HAP-1 (cell line): ENCODE data around the gene MEF2C.

Source experiments
- DNase-seq, 2 experiments: peaks; one replicate each; pipeline ENCODE4 v3.0.0-alpha.2; 2016 to 2020; ENCODE audit warnings: low spot score in 2 of 2
- H3K27me3 ChIP-seq: fragments of 250-450 bp; sonication (Bioruptor Pico); 2 replicates; pipeline ENCODE4 v1.5.1; 2020; ENCODE audit warnings: low read depth, mild to moderate bottlenecking, moderate library complexity
- H3K36me3 ChIP-seq: fragments of 250-450 bp; sonication (Bioruptor Pico); replicated peaks from 2 replicates; pipeline ENCODE4 v1.5.1; 2020; ENCODE audit warnings: mild to moderate bottlenecking
- H3K4me1 ChIP-seq: fragments of 250-450 bp; sonication (Bioruptor Pico); 2 replicates; pipeline ENCODE4 v1.5.1; 2020; ENCODE audit warnings: mild to moderate bottlenecking
- H3K4me3 ChIP-seq: fragments of 250-450 bp; sonication (Bioruptor Pico); 2 replicates; pipeline ENCODE4 v1.5.1; 2020; ENCODE audit warnings: mild to moderate bottlenecking, moderate library complexity
- H3K9me3 ChIP-seq: fragments of 250-450 bp; sonication (Bioruptor Pico); 2 replicates; pipeline ENCODE4 v1.5.1; 2020; ENCODE audit warnings: mild to moderate bottlenecking, moderate library complexity
- in situ Hi-C: fragments of 300-500 bp; cut with MboI; formaldehyde crosslinking; loops from 3 replicates; pipeline ENCODE4 v1.14.3; 2020; ENCODE audit warnings: low sequenced_read_pairs, inconsistent platforms, mixed read lengths

The MEF2C gene

DNA sequence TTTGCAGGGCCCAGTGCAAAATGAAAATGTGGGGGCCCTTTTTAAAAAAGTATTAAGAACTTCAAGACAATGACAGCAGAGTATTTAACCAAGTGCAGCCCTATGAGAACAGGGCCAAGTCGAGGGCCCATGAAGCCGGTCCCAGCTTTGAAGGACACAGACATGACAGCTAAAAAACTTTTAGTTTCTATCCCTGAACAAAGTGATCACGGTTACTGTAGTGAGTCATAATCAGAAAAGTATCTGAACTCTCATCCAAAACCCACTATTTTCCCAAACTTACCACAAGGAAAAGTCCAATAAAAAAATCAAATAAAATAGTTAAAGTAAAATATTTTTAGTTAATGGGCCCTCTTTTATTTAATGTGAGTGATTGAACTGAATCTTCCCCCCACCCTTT is 126.0 kb downstream of the MEF2C start:
- no peak for DNase-seq
- H3K4me1 ChIP-seq: no peaks in the 10 kb centered on the region
- in situ Hi-C loops: no loop called here
- peaks cover 5% of the 10 kb centered on the region for H3K36me3 ChIP-seq
- no peaks in the 10 kb centered on the region for H3K27me3 ChIP-seq
- no peaks in the 10 kb centered on the region for H3K9me3 ChIP-seq
- no peak overlapping the region for H3K4me3 ChIP-seq

DNA sequence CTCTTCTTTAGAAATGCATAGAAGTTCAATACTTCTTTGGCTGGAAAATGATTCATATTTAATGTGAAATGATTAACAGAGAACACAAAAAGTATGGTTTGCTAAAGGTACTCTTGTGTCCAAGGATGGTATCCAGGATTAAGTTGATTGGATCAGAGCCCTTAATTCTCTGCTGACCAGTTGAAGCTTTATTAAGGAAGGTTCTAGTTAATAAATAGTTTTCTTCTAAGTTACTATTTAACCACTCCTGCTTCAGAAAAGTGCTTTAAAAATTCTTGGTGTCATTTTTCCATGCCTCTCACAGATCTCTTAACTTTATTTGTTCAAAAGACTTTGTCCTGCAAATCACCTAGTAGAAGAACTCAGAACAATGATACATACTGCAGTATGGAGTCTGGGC is 134.3 kb downstream of the MEF2C start:
- no peaks in the 10 kb centered on the region for H3K27me3 ChIP-seq
- H3K4me3 ChIP-seq: no peak overlapping the region
- in situ Hi-C loops: loop anchor here (25.0 kb wide), 1 partner anchor 964 kb away; no protein-coding TSS in a partner anchor
- peaks cover 1% of the 10 kb centered on the region; the same call in 1 of the 2 replicates for H3K4me1 ChIP-seq
- peaks cover 9% of the 10 kb centered on the region for H3K36me3 ChIP-seq
- H3K9me3 ChIP-seq: no peaks in the 10 kb centered on the region
- DNase-seq: no peak

DNA sequence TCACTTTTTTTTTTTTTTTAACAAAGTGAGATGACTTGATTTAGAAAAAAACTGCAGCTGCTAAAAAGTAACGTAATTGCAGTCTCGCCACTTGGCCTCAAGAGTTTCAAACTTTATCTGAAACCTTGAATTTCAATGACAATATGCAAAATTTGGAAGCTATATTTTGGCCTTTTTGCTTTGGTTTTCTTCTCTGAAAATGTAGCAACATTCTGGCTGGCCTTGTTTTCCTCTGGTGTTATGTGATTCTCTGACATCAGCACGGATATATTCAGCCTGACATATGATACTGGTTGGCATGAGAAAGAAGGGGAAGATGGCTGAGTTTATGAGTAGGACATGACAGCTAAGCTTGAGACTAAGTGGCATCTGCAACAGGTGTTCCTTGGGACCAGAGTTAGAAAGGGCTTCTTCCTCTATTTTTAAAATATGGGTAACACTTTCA is 136.5 kb downstream of the MEF2C start:
- no peaks in the 10 kb centered on the region for H3K9me3 ChIP-seq
- in situ Hi-C loops: loop anchor here (25.0 kb wide), 1 partner anchor 966 kb away; no protein-coding TSS in a partner anchor
- H3K36me3 ChIP-seq: peaks cover 7% of the 10 kb centered on the region; the same call in 1 of the 2 replicates
- peaks cover 5% of the 10 kb centered on the region; the same call in 1 of the 2 replicates for H3K4me1 ChIP-seq
- DNase-seq: no peak
- no peaks in the 10 kb centered on the region for H3K27me3 ChIP-seq
- H3K4me3 ChIP-seq: no peak overlapping the region

DNA sequence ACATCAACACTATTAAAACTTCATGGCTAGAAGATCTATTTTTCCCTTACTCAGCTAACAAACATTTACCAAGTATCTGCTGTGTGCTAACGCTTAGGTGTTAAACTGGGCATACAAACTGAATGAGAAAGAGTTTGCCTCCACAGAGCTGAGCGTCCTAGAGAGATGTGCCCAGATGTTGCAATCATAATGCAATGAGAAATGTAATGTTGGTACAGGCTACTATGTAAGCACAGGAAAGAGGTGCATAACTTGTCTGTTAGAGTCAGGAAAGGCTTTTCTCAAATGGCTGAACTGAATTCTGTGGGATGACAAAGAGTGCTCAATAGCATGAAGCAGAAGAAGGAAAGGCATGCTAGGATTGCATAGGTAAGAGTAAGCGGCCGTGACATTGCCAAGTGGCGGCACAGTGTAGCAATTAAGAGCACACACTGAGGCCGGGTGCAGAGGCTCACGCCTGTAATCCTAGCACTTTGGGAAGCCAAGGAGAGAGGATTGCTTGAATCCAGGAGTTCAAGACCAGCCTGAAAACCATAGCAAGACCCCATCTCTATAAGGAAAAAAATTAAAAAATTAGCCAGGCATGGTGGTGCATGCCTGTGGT is 137.8 kb downstream of the MEF2C start:
- in situ Hi-C loops: loop anchor here (25.0 kb wide), 1 partner anchor 967 kb away; no protein-coding TSS in a partner anchor
- peaks cover 5% of the 10 kb centered on the region; the same call in 1 of the 2 replicates for H3K4me1 ChIP-seq
- no peak for DNase-seq
- 0 out of 2 replicates have a peak, but pooled peaks cover 3% of the 10 kb centered on the region for H3K36me3 ChIP-seq
- no peaks in the 10 kb centered on the region for H3K27me3 ChIP-seq
- no peaks in the 10 kb centered on the region for H3K9me3 ChIP-seq
- H3K4me3 ChIP-seq: no peak overlapping the region

DNA sequence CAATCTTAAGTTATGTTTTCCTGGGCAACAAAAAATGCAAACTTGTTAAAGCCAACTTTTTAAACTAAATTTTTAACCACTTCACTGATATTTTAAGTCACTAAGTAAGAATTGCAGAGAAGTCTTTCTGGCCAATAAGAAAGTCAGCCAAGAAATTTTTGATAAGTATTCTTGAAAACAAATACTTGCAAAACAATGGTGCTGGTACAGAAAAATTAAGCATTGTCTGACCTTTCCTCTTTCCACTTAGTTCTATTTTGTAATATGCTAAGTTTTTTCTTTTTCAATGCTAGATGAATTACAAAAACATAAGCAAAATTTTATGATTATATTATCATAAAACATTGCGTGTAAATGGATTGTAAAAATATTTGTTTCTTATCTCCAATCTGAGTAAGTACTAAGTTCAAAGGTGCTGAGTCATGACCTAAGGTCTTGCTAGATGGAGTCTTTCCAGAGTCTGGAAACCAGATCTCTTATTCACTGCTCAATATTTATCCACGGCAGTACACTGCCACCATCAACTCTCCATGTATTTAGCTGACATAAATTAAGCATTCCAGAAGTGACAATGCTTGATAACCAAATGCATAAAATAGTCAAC is 139.7 kb downstream of the MEF2C start:
- 0 out of 2 replicates have a peak, but pooled peaks cover 3% of the 10 kb centered on the region for H3K36me3 ChIP-seq
- no peak overlapping the region for H3K4me3 ChIP-seq
- peaks cover 5% of the 10 kb centered on the region; the same call in 1 of the 2 replicates for H3K4me1 ChIP-seq
- in situ Hi-C loops: loop anchor here (25.0 kb wide), 1 partner anchor 969 kb away; no protein-coding TSS in a partner anchor
- no peaks in the 10 kb centered on the region for H3K9me3 ChIP-seq
- H3K27me3 ChIP-seq: no peaks in the 10 kb centered on the region
- DNase-seq: no peak

DNA sequence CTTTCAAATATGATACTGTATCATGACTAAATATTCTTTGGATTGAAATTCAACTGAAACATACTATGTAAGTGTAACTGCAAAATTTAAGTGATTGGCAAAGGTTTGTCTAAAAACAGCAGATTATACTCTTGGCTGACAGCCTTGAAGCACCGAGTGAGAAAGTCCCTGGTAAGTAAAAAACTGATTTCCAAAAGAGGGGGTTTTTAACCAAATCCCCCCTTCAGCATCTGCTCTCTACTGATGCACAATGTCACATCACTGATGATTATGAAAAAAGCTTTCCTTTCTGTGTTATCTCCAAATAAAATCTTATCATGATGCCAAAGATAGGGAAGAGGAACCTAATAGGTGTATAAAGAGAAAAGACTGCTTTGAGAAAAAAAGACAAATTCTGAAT is 141.0 kb downstream of the MEF2C start:
- Histone ChIP-seq H3K27me3 (no peaks in the 10 kb centered on the region), H3K4me3 (no peak overlapping the region), H3K36me3 (0 out of 2 replicates have a peak, but pooled peaks cover 3% of the 10 kb centered on the region), H3K4me1 (peaks cover 5% of the 10 kb centered on the region; the same call in 1 of the 2 replicates), H3K9me3 (no peaks in the 10 kb centered on the region)
- in situ Hi-C loops: loop anchor here (25.0 kb wide), 1 partner anchor 970 kb away; no protein-coding TSS in a partner anchor
- no peak for DNase-seq

DNA sequence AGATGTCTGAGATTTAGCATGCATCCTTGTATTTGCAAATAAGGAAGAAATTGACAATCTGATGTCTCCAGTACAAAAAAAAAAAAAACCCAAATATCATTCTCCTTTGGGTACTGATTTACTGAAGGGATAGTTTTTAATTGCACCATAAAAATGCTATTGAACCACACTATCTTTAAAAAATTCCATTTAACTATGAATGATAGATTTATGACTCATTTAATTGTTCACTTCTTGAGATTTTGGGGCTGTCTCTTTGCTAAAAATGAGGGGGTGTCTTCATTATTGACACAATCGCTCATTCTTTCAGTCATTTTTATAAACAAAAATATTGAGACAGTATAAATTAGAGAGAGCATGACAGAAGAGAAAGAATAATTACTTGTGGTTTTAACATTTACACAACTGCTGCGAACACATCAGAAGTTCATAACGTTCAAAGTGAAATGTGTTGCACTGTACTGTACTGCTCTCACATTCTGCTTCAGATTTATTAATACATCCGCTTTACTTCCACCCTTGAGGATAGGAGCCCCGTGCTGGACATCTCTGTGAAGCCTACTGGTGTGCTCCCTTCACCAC is 142.3 kb downstream of the MEF2C start:
- in situ Hi-C loops: loop anchor here (25.0 kb wide), 1 partner anchor 972 kb away; no protein-coding TSS in a partner anchor
- no peak for DNase-seq
- Histone ChIP-seq H3K36me3 (0 out of 2 replicates have a peak, but pooled peaks cover 3% of the 10 kb centered on the region), H3K9me3 (no peaks in the 10 kb centered on the region), H3K4me1 (peaks cover 5% of the 10 kb centered on the region; the same call in 1 of the 2 replicates), H3K4me3 (no peak overlapping the region), H3K27me3 (no peaks in the 10 kb centered on the region)

DNA sequence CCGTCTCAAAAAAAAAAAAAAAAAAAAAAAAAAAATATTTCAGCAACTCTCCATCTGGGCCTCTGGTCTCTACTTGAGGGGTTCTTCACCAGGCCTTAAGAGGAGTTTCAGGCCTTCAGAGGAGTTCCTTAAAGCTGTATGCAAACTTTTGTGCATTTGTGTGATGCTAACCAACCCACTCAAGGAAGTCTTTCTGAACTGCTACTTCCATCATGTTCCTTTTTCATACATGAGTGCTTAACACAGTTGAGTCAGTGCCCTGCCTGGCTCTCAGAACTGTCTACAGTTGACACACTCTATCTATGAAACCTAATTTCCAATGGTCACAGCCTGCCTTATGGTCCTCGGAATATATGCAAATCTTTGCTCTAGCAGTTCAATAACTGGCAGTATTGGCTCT is 146.5 kb downstream of the MEF2C start:
- Histone ChIP-seq H3K4me3 (no peak overlapping the region), H3K27me3 (no peaks in the 10 kb centered on the region), H3K9me3 (no peaks in the 10 kb centered on the region), H3K4me1 (no peaks in the 10 kb centered on the region; the same call in 1 of the 2 replicates), H3K36me3 (no peaks in the 10 kb centered on the region)
- DNase-seq: no peak
- in situ Hi-C loops: loop anchor here (25.0 kb wide), 1 partner anchor 976 kb away; no protein-coding TSS in a partner anchor

DNA sequence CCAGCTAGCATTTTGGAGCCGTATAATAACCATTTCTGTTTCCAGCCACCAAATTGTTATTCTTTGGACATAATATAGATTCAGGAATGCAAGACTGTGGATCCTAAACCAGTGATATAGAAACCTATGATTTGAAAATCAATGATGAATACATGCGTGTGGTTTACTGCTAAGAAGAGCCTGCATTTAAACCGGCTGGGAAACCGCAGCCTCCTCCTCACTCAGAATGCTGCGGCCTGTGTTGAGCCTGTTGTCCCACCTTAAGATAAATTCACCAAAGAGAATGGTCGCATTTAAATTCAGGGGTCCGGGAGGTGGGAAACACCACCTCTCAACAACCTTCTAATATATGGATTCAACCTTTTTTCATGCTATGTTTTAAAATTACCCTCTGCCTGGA is 148.0 kb downstream of the MEF2C start:
- Histone ChIP-seq H3K27me3 (no peaks in the 10 kb centered on the region), H3K9me3 (no peaks in the 10 kb centered on the region), H3K4me3 (no peak overlapping the region), H3K36me3 (no peaks in the 10 kb centered on the region), H3K4me1 (no peaks in the 10 kb centered on the region; the same call in 1 of the 2 replicates)
- DNase-seq: no peak
- in situ Hi-C loops: loop anchor here (25.0 kb wide), 1 partner anchor 977 kb away; no protein-coding TSS in a partner anchor

DNA sequence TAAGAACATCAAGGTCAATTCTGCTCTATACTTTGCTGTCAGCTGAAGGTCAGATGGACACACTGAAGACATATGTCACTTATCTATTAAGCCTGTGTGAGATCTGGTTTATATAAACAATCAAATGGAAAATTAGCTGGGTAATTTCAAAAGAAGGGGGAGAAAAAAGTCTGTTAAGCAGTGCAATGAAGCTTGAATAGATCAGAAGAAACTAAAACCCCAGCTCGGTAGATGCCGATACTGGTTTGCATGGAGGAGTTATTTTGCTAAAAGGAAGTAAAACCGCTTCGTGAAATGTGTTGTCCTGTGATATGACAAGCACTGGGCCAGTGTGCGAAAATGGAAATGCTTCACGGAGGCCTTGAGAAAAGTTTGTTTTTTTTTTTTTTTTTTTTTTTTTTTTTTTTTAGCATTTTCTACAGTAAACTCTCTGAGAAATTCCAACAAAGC is 148.8 kb downstream of the MEF2C start:
- no peaks in the 10 kb centered on the region; the same call in 1 of the 2 replicates for H3K4me1 ChIP-seq
- in situ Hi-C loops: loop anchor here (25.0 kb wide), 1 partner anchor 978 kb away; no protein-coding TSS in a partner anchor
- H3K36me3 ChIP-seq: no peaks in the 10 kb centered on the region
- no peaks in the 10 kb centered on the region for H3K27me3 ChIP-seq
- H3K9me3 ChIP-seq: no peaks in the 10 kb centered on the region
- H3K4me3 ChIP-seq: no peak overlapping the region
- DNase-seq: no peak

DNA sequence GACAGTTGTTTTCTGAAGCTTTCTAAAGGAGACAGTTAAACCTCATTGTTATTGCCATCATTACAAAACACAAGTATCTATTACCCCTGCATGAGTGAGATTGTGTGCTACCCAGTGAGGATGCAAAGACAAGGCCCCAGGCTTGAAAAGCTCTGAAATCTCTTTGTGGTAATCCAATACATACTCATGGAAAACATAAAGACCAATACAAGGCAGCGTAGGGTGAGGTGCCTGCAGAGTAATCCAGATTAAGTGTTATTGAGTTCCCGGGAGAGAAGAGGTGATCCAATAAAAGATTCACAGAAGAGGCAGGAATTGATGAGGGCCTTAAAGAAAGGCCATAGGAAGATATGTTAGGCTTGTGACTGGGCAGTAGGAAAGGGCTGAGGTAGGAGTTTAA is 150.1 kb downstream of the MEF2C start:
- Histone ChIP-seq H3K36me3 (no peaks in the 10 kb centered on the region; the same call in 1 of the 2 replicates), H3K4me1 (no peaks in the 10 kb centered on the region; the same call in 1 of the 2 replicates)
- in situ Hi-C loops: loop anchor here (25.0 kb wide), 1 partner anchor 979 kb away; no protein-coding TSS in a partner anchor

DNA sequence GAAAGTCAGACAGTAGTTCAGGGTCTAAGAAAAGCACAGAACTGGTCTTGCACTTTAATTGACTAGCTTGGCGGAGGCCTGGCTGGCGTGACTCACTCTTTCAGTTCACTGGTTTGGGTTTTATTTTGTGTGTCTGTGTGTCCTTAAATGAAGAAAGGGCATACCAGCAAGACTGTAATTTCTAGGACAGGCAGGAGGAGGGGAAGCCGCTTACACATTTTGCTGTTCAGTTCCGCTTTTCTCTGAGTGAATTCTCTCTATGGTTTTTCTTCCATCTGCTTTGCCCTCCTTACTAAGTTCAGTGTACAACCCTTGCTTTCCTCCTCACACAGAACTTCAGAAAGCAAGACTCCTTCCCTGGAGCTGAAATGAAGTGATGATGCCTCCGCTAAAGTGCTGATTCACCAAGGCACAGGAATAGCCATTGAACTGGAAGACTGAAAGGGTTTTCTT is 150.8 kb downstream of the MEF2C start:
- H3K36me3 ChIP-seq: no peaks in the 10 kb centered on the region; the same call in 1 of the 2 replicates
- H3K9me3 ChIP-seq: no peaks in the 10 kb centered on the region
- no peaks in the 10 kb centered on the region for H3K27me3 ChIP-seq
- H3K4me1 ChIP-seq: no peaks in the 10 kb centered on the region; the same call in 1 of the 2 replicates
- no peak overlapping the region for H3K4me3 ChIP-seq
- DNase-seq: no peak
- in situ Hi-C loops: loop anchor here (25.0 kb wide), 1 partner anchor 980 kb away; no protein-coding TSS in a partner anchor

More for the DNA sequence above, 150.1 kb downstream of the MEF2C start:
- DNase-seq: peak in 1 of 2 experiments; percentile 40
- Histone ChIP-seq H3K27me3 (no peaks in the 10 kb centered on the region), H3K4me3 (no peak overlapping the region), H3K9me3 (no peaks in the 10 kb centered on the region)

DNA sequence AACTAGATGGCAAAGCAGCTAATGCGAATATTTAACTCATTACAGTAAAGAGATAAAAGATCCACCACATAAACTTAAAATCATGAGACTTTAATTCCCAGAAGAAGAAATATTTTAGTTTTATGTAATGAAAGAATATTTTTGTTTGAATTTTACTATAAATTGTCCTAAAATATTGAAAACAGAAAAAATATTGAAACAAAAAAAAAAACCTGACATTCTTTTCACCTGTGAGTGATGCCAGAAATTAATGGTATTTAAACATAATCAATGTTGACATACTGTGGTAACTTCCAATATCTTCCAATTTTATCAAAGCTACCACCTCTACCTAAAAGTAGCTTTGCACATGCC is 153.2 kb downstream of the MEF2C start:
- no peak overlapping the region for H3K4me3 ChIP-seq
- in situ Hi-C loops: loop anchor here (25.0 kb wide), 1 partner anchor 982 kb away; no protein-coding TSS in a partner anchor
- no peaks in the 10 kb centered on the region; the same call in 1 of the 2 replicates for H3K4me1 ChIP-seq
- no peaks in the 10 kb centered on the region for H3K9me3 ChIP-seq
- H3K27me3 ChIP-seq: no peaks in the 10 kb centered on the region
- H3K36me3 ChIP-seq: no peaks in the 10 kb centered on the region; the same call in 1 of the 2 replicates
- no peak for DNase-seq
